CD4-positive, CD25-positive, alpha-beta regulatory T cell (primary cell): Measurements from ENCODE around the gene RAB21. TPM values are rescaled to one million over a fixed set of nuclear protein-coding genes. Genes with fewer than 3 reads are reported as not detected.
A peak's percentile ranks its signal among the peaks of the same experiment; 100 is the strongest.

Experiments
- ATAC-seq, 2 donors: fragments of 150-1000 bp; cut with Tn5 transposase; one replicate each; pipeline ENCODE4 v1.10.0; 2021; ENCODE audit warnings: low read depth in 2 of 2, moderate number of reproducible peaks in 2 of 2, moderate library complexity in 1 of 2
- DNase-seq, 3 donors: peaks; one replicate each; pipeline versions ENCODE4 v3.0.0 to v3.0.0-alpha.2; 2012 to 2022; ENCODE audit warnings: mixed read lengths in 1 of 3
- H3K27ac ChIP-seq: one replicate; pipeline ENCODE4 v1.7.0; 2013; ENCODE audit warnings: mild to moderate bottlenecking, low read length; ENCODE audit not compliant: insufficient read depth, poor library complexity, severe bottlenecking
- H3K27me3 ChIP-seq: one replicate; pipeline ENCODE4 v1.7.0; 2013; ENCODE audit warnings: low read length; ENCODE audit not compliant: control insufficient read depth, insufficient read depth
- H3K36me3 ChIP-seq: one replicate; pipeline ENCODE4 v1.7.0; 2013; ENCODE audit warnings: mild to moderate bottlenecking, low read length, moderate library complexity; ENCODE audit not compliant: control insufficient read depth, insufficient read depth
- H3K4me1 ChIP-seq: 2 replicates; pipeline ENCODE4 v1.7.0; 2013; ENCODE audit warnings: mild to moderate bottlenecking, low read length; ENCODE audit not compliant: insufficient read depth, control insufficient read depth, poor library complexity, severe bottlenecking
- H3K4me3 ChIP-seq: one replicate; pipeline ENCODE4 v1.7.0; 2013; ENCODE audit warnings: low read depth, mild to moderate bottlenecking, low read length, moderate library complexity
- H3K9me3 ChIP-seq, 2 experiments: 1 replicate in 1 of 2; 2 replicates in 1 of 2; pipeline ENCODE4 v1.7.0; 2013; ENCODE audit warnings: low read length in 2 of 2, mild to moderate bottlenecking in 1 of 2, moderate library complexity in 1 of 2; ENCODE audit not compliant: control insufficient read depth in 2 of 2
- H3K27ac Mint-ChIP-seq, 3 donors: one replicate each; pipeline ENCODE4 v1.8.0; 2020 to 2022; ENCODE audit warnings: mild to moderate bottlenecking in 3 of 3, mixed read lengths in 3 of 3, moderate library complexity in 2 of 3
- H3K27me3 Mint-ChIP-seq: one replicate; pipeline ENCODE4 v1.8.0; 2022; ENCODE audit warnings: mild to moderate bottlenecking, mixed read lengths
- H3K36me3 Mint-ChIP-seq: one replicate; pipeline ENCODE4 v1.8.0; 2020; ENCODE audit warnings: mixed read lengths
- H3K4me1 Mint-ChIP-seq, 4 donors: one replicate each; pipeline ENCODE4 v1.8.0; 2020 to 2022; ENCODE audit warnings: mixed read lengths in 4 of 4, mild to moderate bottlenecking in 1 of 4
- H3K4me3 Mint-ChIP-seq, 4 donors: one replicate each; pipeline ENCODE4 v1.8.0; 2020 to 2022; ENCODE audit warnings: mild to moderate bottlenecking in 4 of 4, mixed read lengths in 4 of 4, moderate library complexity in 3 of 4
- H3K9me3 Mint-ChIP-seq, 7 donors: one replicate each; pipeline ENCODE4 v1.8.0; 2020 to 2022; ENCODE audit warnings: mixed read lengths in 7 of 7, mild to moderate bottlenecking in 3 of 7, moderate library complexity in 2 of 7
- polyA plus RNA-seq, 4 donors: library from polyadenylated mRNA; unstranded; fragments of 300-500 nt; fragmentation: Illumina TruSeq; gene quantifications; one replicate each; pipeline ENCODE4 v1.2.3, GENCODE V29; 2021
- total RNA-seq: library from RNA; stranded (reverse); gene quantifications from one replicate; pipeline ENCODE4 v1.2.3, GENCODE V29; 2022

Gene RAB21
- total and polyA plus RNA-seq, 5 donors from 2014 or later: 29.9 to 76.2 (median 40.5) TPM

DNA sequence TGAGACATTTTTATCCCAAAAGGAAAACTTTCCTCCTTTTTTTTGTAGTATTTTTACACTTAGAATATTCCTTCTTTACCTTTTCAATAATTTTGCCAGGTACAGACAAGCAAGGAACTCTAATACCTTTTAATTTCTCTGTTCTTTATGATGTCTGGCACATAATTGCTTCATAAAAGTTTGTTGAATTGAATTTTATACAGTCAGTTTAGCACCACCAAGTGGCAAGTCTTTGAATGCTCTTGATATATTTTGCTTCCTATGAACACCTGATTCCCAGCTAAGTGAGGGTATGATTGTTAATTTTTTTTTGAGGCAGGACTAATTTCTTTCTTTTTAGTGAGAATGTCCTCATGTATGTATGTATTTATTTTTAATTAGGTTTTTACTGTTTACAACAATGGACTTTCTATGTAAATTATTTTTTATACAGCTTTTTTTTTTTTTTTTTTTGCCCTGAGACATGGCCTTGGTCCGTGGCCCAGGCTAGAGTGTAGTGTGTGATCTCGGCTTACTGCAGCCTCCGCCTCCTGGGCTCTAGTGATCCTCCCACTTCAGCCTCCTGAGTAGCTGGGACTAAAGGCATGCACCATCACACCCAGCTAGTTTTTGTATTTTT, 91.8 kb downstream of the RAB21 start:
- Histone ChIP-seq H3K9me3 (peaks cover 0 to 4% of the 10 kb centered on the region in 2 experiments), H3K4me3 (no peak overlapping the region), H3K27me3 (no peaks in the 10 kb centered on the region), H3K4me1 (peaks cover 24% of the 10 kb centered on the region), H3K27ac (peak overlapping the region; percentile 41), H3K36me3 (peaks cover 15% of the 10 kb centered on the region)
- Mint-ChIP-seq H3K27me3 (no peaks in the 10 kb centered on the region), H3K4me3 (peak overlapping the region in 1 of 4 donors; percentile 4), H3K9me3 (peaks cover 0 to 7% (median 4%) of the 10 kb centered on the region in 7 donors), H3K36me3 (peaks cover 18% of the 10 kb centered on the region), H3K27ac (peak overlapping the region in 1 of 3 donors; percentile 14), H3K4me1 (peaks cover 18 to 42% (median 30%) of the 10 kb centered on the region in 4 donors)
- peak in 1 of 2 donors; percentile 64 for ATAC-seq
- peak in 2 of 3 donors; percentile 46 to 49 for DNase-seq

- Mint-ChIP-seq H3K4me1 (peaks cover 17 to 38% (median 27%) of the 10 kb centered on the region in 4 donors), H3K4me3 (no peak overlapping the region), H3K36me3 (peaks cover 29% of the 10 kb centered on the region), H3K27me3 (no peaks in the 10 kb centered on the region), H3K9me3 (peaks cover 3 to 16% (median 8%) of the 10 kb centered on the region in 7 donors), H3K27ac (no peak overlapping the region)
- H3K36me3 ChIP-seq: peaks cover 21% of the 10 kb centered on the region
- H3K4me1 ChIP-seq: peaks cover 11% of the 10 kb centered on the region
- no peaks in the 10 kb centered on the region for H3K27me3 ChIP-seq
- H3K9me3 ChIP-seq: peaks cover 0 to 14% of the 10 kb centered on the region in 2 experiments
- ATAC-seq (no peak), DNase-seq (no peak)
- no peak overlapping the region for H3K4me3 ChIP-seq
- no peak overlapping the region for H3K27ac ChIP-seq
Observed at GRCh38 chr12:71848212-71848611, 93.5 kb downstream of the RAB21 start.

DNA sequence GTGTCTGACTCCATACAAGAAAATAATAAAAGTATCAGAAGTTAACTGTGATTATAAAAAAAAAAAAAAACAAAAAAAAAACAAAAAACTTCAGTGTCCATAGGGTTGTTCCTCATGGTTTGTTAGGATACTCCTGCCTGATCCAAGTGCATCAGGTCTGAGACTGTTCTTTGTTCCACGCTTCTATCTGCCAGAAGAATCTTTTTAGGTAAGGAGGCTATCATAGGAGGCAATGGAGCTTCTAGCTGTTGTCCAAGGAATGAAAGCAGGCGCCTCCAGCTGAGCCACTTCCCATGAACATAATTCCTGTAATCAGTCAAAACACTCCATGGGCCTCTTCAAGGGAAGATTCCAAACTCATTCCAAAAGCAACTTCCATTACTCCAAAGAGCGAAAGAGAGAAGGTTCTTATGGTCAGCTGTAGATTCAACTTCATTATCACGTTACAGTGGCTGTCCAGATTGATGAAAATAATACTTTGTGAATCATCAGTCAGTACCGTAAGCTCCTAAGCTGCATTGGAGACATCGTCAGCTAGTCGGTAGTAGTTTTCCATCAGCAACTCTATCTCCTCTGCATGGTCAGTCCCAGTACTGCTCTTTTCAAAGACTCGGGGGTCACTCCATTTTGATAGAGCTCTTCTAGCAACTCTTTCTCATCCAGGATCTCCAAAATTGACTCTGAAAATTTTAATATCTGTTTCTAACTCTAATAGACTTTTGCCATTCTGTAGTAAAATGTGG, 94.6 kb downstream of the RAB21 start:
- H3K4me3 ChIP-seq: no peak overlapping the region
- H3K36me3 ChIP-seq: peaks cover 21% of the 10 kb centered on the region
- Mint-ChIP-seq H3K27me3 (no peaks in the 10 kb centered on the region), H3K4me1 (peaks cover 24 to 47% (median 34%) of the 10 kb centered on the region in 4 donors), H3K36me3 (peaks cover 40% of the 10 kb centered on the region), H3K9me3 (peaks cover 4 to 18% (median 10%) of the 10 kb centered on the region in 7 donors), H3K4me3 (no peak overlapping the region), H3K27ac (no peak overlapping the region)
- no peak for DNase-seq
- no peak overlapping the region for H3K27ac ChIP-seq
- H3K27me3 ChIP-seq: no peaks in the 10 kb centered on the region
- peaks cover 3% of the 10 kb centered on the region for H3K4me1 ChIP-seq
- peaks cover 0 to 14% of the 10 kb centered on the region in 2 experiments for H3K9me3 ChIP-seq
- no peak for ATAC-seq

Other genes starting within 250 kb of the RAB21 start
- gene ZFC3H1, start 91.0 kb upstream of the RAB21 start, total RNA-seq: 155 TPM
- gene ZFC3H1, start 91.0 kb upstream of the RAB21 start, polyA plus RNA-seq: 10 to 100 TPM; 20.0 to 33.5 (median 25.5) TPM
- 25.0 TPM for gene THAP2, start 90.6 kb upstream of the RAB21 start, total RNA-seq
- gene THAP2, start 90.6 kb upstream of the RAB21 start, polyA plus RNA-seq: 10 to 100 TPM in 1 of 4 donors, 1 to 10 TPM in 3; 6.7 to 10.7 (median 7.8) TPM
- gene TMEM19, start 68.8 kb upstream of the RAB21 start, total RNA-seq: 10.8 TPM
- 10 to 100 TPM; 23.7 to 33.3 (median 26.6) TPM for gene TMEM19, start 68.8 kb upstream of the RAB21 start, polyA plus RNA-seq
- gene TBC1D15, start 84.9 kb downstream of the RAB21 start, total RNA-seq: 96.2 TPM
- gene TBC1D15, start 84.9 kb downstream of the RAB21 start, polyA plus RNA-seq: 10 to 100 TPM; 49.6 to 74.4 (median 61.6) TPM
- gene TPH2, start 184.0 kb downstream of the RAB21 start, total RNA-seq: not detected
- gene TPH2, start 184.0 kb downstream of the RAB21 start, polyA plus RNA-seq: not detected